NCI-H524 treated with DMSO at 0.1 percent for 48 hours (cell line): ENCODE data around the gene NLGN1.

ENCODE experiments used
- DNase-seq: peaks from one replicate; lab custom pipeline; 2025; lab: John Stamatoyannopoulos, UW

NLGN1 gene

GRCh38 chr3:173770011-173770410, 372.5 kb downstream of the NLGN1 start:
- DNase-seq: no peak

- no peak for DNase-seq
These were observed 373.4 kb downstream of the NLGN1 start for GRCh38 chr3:173770796-173771573.

GRCh38 chr3:173773800-173774199, 376.3 kb downstream of the NLGN1 start:
- no peak for DNase-seq

- no peak for DNase-seq
These were observed 376.8 kb downstream of the NLGN1 start for GRCh38 chr3:173774294-173774693.

- no peak for DNase-seq
These were observed 380.7 kb downstream of the NLGN1 start for GRCh38 chr3:173778251-173778650.

GRCh38 chr3:173780067-173780466, 382.5 kb downstream of the NLGN1 start:
- DNase-seq: no peak

- no peak for DNase-seq
These were observed 387.5 kb downstream of the NLGN1 start for GRCh38 chr3:173785004-173785403.

- no peak for DNase-seq
These were observed 392.1 kb downstream of the NLGN1 start for GRCh38 chr3:173789530-173790162.

- no peak for DNase-seq
These were observed 396.4 kb downstream of the NLGN1 start for GRCh38 chr3:173793963-173794362.

DNA sequence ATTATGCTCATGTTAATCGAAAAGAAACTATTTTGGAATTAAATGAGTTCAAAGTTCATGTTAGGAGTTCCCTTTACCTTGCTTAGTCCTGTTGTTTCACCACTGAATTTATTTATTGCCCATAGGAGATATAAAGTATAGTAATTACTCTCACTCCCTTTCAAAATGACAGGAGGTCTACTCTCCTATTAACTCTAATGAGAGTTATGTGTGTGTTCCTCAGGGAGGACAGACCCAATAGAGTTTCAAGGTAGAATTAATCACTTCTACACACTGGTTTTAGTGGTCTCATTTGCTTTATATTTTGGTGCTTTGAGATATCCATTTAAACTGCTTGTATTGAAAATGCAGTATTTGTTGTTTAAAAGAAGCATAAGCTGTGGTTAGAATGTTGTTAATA, 398.9 kb downstream of the NLGN1 start:
- no peak for DNase-seq

DNA sequence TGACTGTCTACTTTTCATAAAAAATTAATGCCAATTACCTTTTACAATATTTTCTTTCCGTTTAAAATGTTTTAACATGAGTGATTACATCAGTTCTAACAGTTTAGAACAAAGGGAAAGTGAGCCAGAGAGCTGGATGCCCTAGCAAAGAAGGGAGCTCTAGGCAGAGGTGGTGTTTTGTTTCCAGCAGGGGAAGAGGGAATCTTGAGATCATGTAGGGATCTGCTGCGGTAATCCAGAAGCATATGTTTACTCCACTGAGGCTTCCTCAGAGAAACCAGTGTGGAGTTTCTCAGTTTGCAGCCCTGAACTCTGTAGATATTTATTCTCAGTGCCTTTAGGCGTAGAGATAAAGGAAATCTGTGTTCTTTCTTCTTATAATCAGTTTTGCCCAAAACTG, 399.3 kb downstream of the NLGN1 start:
- DNase-seq: no peak

DNA sequence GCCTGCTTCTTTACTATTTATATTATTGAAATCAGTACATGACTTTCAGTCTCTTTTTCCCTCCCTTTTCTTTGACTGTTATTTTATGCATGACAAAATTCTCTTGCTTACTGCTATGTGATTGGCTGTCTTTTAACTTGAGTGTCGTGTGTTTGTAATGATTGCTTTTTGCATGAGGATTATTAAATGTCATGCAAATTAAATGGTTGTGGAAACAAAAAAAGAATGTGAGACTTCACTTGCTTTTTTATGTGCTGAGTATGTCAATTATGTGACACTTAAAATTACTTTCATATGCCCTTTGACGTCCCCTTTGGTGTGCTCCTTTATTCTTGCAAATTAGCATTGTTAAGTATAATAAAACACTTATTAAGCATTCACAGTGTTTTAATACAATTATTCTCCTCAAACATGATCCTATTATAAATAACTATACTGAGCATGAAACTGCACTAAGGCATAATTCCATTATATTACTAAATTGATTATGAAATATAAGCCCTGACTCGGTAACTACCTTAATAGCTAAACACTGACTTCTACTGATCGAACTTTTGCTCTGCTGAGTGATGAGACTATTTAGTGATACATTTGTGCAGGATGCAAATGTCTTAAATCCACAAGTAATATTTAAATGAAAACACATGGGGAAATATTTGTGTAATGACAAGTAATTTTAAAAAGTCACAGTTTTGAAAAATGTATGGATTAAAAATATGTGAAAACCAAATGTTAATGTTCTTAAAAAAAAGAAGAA, 401.7 kb downstream of the NLGN1 start:
- no peak for DNase-seq

DNA sequence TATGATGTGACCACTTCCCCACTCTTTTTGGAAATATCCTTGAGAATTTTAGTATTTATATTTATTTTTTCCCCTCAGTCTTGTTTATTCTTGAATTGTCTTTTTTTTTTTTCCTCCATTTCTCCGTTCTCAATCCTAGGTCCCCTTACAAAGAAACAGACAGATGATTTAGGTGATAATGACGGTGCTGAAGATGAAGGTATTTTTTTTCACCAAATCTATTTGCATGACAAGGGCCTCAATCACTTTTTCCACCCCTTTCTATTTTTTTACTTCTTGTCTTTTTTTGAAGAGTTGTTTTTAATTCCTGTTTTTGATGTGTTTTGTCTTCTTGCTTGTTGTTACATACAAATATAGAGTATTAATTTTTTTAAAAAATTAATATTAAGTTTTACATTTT, 402.6 kb downstream of the NLGN1 start:
- DNase-seq: no peak

DNA sequence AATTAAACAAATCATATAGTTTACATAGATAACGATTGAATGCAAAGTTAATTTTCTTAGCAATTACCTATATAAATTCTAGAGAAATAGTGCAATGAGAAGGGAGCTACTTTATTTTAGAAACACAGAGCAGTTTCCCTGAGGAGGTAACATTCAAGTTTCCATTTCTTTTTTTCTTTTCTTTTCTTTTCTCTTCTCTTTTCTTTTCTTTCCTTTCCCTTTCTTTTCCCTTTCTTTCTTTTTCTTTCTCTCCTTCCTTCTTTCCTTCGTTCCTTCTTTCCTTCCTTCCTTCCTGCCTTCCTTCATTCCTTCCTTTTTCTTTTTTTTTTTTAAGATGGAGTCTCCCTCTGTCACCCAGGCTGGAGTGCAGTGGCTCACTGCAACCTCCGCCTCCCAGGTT, 417.3 kb downstream of the NLGN1 start:
- no peak for DNase-seq

- no peak for DNase-seq
These were observed 421.8 kb downstream of the NLGN1 start for GRCh38 chr3:173819368-173819767.

- no peak for DNase-seq
These were observed 426.4 kb downstream of the NLGN1 start for GRCh38 chr3:173823911-173824460.

GRCh38 chr3:173825730-173826129, 428.2 kb downstream of the NLGN1 start:
- no peak for DNase-seq

DNA sequence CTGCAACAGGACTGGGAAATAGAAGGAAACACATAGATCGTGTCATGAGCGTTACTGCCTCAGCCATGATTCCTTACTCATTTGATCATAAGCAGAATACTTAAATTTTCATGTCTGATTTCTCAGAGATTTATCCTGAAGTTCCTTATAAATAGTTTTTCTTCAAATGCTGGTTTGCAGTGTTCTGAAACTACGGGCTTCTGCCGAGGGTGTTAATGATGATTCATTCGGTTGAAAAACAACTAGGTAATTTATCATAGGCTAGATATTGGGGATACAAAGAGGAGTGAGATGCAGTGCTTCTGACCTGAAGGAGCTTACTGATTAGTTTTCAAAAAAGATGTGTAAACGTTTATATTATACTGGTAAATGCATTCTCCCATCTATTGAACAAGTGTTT, 428.9 kb downstream of the NLGN1 start:
- DNase-seq: no peak

DNA sequence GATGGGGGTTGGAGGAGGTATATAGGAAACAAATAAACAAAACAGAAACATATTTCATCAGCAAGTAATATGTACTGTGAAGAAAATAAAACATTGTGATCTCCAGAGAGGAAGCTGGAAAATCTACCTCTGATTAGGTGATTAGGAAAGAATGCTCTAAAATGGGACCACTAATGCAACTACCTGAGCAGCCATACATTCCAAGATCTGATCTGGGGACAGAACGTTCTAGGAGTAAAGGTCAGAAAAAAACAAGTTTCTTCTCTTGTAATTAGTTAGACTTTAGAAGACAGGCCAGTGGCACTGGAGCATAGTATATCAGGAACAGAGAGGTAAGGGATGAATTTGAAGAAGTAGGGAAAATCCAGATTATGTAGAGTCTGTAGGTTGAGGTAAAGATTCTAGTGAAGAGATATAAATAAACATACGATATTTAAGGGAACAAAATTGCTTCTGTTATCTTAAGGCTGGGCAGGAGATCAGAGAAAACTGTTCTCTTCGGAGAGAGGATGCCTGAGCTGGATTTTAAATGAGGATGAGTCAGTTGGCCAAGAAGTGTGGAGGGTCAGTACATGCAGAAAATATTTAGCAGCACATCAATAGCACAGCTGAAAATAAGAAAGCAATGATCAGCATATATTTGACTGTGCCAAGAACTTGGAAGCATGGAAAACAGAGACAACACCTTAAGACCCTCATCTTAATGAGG, 429.5 kb downstream of the NLGN1 start:
- no peak for DNase-seq

- DNase-seq: no peak
These were observed 441.1 kb downstream of the NLGN1 start for GRCh38 chr3:173838644-173839043.

DNA sequence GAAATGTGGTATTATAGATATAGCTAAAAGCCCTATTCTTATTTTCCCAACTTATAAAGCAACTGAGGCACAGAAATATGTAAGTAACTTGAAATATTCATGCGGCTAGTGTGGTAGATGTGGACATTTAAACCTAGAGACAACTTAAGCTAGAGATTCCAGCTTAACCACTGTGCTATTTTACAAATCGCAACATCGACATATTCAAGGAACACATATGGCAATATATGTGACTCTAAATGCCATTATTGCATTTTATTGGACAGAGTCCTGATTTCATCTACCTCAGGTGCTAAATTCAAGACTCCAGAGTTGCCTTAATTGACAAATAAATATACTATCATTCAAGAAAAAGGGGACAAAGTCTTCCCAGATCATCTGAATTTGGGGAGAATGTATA, 442.3 kb downstream of the NLGN1 start:
- no peak for DNase-seq

GRCh38 chr3:173841334-173841733, 443.8 kb downstream of the NLGN1 start:
- DNase-seq: no peak
